Natural killer cell (primary cell): ENCODE measurements around the gene OR8D2. TPM values are rescaled to one million over a fixed set of nuclear protein-coding genes. Genes with fewer than 3 reads are reported as not detected.

Experiments
- ATAC-seq, 3 donors: fragments of 150-1000 bp in 2 of 3; fragments of 200-7000 bp in 1 of 3; cut with Tn5 transposase; 1 replicate in 1 of 3; 2 replicates in 2 of 3; pipeline ENCODE4 v1.10.0; 2021; ENCODE audit warnings: mild to moderate bottlenecking in 2 of 3, moderate library complexity in 2 of 3
- DNase-seq, 2 donors: peaks; one replicate each; pipeline versions ENCODE4 v3.0.0 to v3.0.0-alpha.2; 2013 to 2021; ENCODE audit warnings: mixed read lengths in 1 of 2
- H3K27ac ChIP-seq: one replicate; pipeline ENCODE4 v1.5.1; 2013; ENCODE audit warnings: mild to moderate bottlenecking, low read length
- H3K27me3 ChIP-seq: one replicate; pipeline ENCODE4 v1.6.1; 2013; ENCODE audit warnings: low read length; ENCODE audit not compliant: control insufficient read depth, insufficient read depth
- H3K36me3 ChIP-seq: one replicate; pipeline ENCODE4 v1.6.1; 2013; ENCODE audit warnings: low read length; ENCODE audit not compliant: control insufficient read depth, insufficient read depth
- H3K4me1 ChIP-seq: one replicate; pipeline ENCODE4 v1.6.1; 2013; ENCODE audit warnings: low read length; ENCODE audit not compliant: control insufficient read depth, insufficient read depth
- H3K4me3 ChIP-seq: one replicate; pipeline ENCODE4 v1.5.1; 2013; ENCODE audit warnings: low read length
- H3K9me3 ChIP-seq: one replicate; pipeline ENCODE4 v1.6.1; 2013; ENCODE audit warnings: low read length; ENCODE audit not compliant: control insufficient read depth, insufficient read depth
- H3K27ac Mint-ChIP-seq, 2 donors: one replicate each; pipeline ENCODE4 v1.8.0; 2022; ENCODE audit warnings: mild to moderate bottlenecking in 2 of 2, mixed read lengths in 2 of 2, moderate library complexity in 1 of 2
- H3K27me3 Mint-ChIP-seq, 2 donors: one replicate each; pipeline ENCODE4 v1.8.0; 2022; ENCODE audit warnings: low read depth in 2 of 2, mixed read lengths in 2 of 2
- H3K36me3 Mint-ChIP-seq: one replicate; pipeline ENCODE4 v1.8.0; 2022; ENCODE audit warnings: mixed read lengths
- H3K4me1 Mint-ChIP-seq, 2 donors: one replicate each; pipeline ENCODE4 v1.8.0; 2022; ENCODE audit warnings: mixed read lengths in 2 of 2
- H3K4me3 Mint-ChIP-seq: one replicate; pipeline ENCODE4 v1.8.0; 2022; ENCODE audit warnings: mild to moderate bottlenecking, moderate library complexity, mixed read lengths
- H3K9me3 Mint-ChIP-seq, 2 donors: one replicate each; pipeline ENCODE4 v1.8.0; 2022; ENCODE audit warnings: mixed read lengths in 2 of 2
- WGBS: methylation state at CpG from one replicate; pipeline ENCODE4 v1.1.7; 2013; ENCODE audit warnings: missing lambda C conversion rate; ENCODE audit not compliant: insufficient coverage; 5-methylcytosine and 5-hydroxymethylcytosine counted together
- intact Hi-C: fragments of 100-400 bp; cut with micrococcal nuclease; formaldehyde crosslinking; loops from one replicate; pipeline ENCODE4 v1.14.2; 2022
- total RNA-seq, 4 donors: library from RNA; stranded (reverse); fragments of 120-200 nt in 1 of 4; gene quantifications; one replicate each; pipeline versions ENCODE4 v1.2.3 to v1.2.4, GENCODE V29; 2013 to 2022
- TF ChIP-seq, protein P1 (sequence below): fragments of 200-600 bp; IDR thresholded peaks from one replicate; pipeline ENCODE4 v1.8.0; 2022; ENCODE audit warnings: antibody characterized with exemption

OR8D2 gene
- total RNA-seq, 3 donors from 2014 or later (not counting 1 experiment from before 2014, with no cell fraction given) = not detected

DNA sequence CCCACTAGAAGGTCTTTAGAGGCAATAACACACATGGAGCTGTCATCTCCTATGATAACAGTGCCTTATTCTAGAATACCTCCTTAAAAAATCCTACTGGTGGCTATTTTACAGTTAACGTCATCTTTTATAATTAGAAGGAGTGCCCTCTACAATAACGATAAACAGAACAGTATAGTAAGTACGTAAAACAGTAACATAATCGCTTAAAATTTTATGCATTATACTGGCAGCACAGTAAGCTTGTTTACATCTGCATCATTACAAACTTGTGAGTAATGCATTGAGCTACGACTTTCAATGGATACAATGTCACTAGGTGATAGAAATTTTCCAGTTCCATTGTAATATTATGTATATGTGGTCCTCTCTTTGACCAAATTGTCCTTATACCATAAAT, 24.3 kb upstream of the OR8D2 start:
- Mint-ChIP-seq H3K27ac (no peak overlapping the region), H3K4me1 (no peaks in the 10 kb centered on the region), H3K36me3 (no peaks in the 10 kb centered on the region), H3K4me3 (no peak overlapping the region), H3K9me3 (peaks cover 0 to 3% of the 10 kb centered on the region in 2 donors), H3K27me3 (peaks cover 0 to 11% of the 10 kb centered on the region in 2 donors)
- 96% methylated on average over 3 of the region's 5 CpGs for WGBS
- TF ChIP-seq, protein P1, sequence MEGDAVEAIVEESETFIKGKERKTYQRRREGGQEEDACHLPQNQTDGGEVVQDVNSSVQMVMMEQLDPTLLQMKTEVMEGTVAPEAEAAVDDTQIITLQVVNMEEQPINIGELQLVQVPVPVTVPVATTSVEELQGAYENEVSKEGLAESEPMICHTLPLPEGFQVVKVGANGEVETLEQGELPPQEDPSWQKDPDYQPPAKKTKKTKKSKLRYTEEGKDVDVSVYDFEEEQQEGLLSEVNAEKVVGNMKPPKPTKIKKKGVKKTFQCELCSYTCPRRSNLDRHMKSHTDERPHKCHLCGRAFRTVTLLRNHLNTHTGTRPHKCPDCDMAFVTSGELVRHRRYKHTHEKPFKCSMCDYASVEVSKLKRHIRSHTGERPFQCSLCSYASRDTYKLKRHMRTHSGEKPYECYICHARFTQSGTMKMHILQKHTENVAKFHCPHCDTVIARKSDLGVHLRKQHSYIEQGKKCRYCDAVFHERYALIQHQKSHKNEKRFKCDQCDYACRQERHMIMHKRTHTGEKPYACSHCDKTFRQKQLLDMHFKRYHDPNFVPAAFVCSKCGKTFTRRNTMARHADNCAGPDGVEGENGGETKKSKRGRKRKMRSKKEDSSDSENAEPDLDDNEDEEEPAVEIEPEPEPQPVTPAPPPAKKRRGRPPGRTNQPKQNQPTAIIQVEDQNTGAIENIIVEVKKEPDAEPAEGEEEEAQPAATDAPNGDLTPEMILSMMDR = no peak
- H3K9me3 ChIP-seq = no peaks in the 10 kb centered on the region
- no peaks in the 10 kb centered on the region for H3K36me3 ChIP-seq
- H3K4me3 ChIP-seq = no peak overlapping the region
- no peaks in the 10 kb centered on the region for H3K4me1 ChIP-seq
- no peak for ATAC-seq
- no peak for DNase-seq
- no peak overlapping the region for H3K27ac ChIP-seq
- H3K27me3 ChIP-seq = no peaks in the 10 kb centered on the region
- intact Hi-C loops = no loop called here

DNA sequence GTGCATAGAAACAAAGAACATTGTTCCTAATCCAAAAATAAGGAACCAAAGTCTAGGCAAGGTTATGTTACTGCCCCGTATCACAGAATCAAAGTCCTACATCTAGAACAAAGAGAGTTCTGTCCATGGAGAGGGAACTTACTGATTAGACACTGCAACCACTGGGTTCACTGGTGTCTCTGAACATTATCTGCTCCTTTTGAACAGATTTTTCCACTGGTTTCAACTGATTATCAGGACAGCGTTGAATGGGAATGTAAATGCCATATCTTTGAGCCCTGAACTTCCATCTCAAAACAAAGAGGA, 20.1 kb upstream of the OR8D2 start:
- DNase-seq = no peak
- no peaks in the 10 kb centered on the region for H3K4me1 ChIP-seq
- TF ChIP-seq, protein P1 = no peak
- no peak for ATAC-seq
- no peaks in the 10 kb centered on the region for H3K36me3 ChIP-seq
- Mint-ChIP-seq H3K9me3 (peaks cover 0 to 4% of the 10 kb centered on the region in 2 donors), H3K4me1 (no peaks in the 10 kb centered on the region), H3K27me3 (no peaks in the 10 kb centered on the region), H3K27ac (no peak overlapping the region), H3K4me3 (no peak overlapping the region), H3K36me3 (no peaks in the 10 kb centered on the region)
- H3K9me3 ChIP-seq = no peaks in the 10 kb centered on the region
- intact Hi-C loops = no loop called here
- H3K27me3 ChIP-seq = no peaks in the 10 kb centered on the region
- H3K4me3 ChIP-seq = no peak overlapping the region
- whole genome bisulfite sequencing = 90% methylated on average over 2 of the region's 2 CpGs
- H3K27ac ChIP-seq = no peak overlapping the region

DNA sequence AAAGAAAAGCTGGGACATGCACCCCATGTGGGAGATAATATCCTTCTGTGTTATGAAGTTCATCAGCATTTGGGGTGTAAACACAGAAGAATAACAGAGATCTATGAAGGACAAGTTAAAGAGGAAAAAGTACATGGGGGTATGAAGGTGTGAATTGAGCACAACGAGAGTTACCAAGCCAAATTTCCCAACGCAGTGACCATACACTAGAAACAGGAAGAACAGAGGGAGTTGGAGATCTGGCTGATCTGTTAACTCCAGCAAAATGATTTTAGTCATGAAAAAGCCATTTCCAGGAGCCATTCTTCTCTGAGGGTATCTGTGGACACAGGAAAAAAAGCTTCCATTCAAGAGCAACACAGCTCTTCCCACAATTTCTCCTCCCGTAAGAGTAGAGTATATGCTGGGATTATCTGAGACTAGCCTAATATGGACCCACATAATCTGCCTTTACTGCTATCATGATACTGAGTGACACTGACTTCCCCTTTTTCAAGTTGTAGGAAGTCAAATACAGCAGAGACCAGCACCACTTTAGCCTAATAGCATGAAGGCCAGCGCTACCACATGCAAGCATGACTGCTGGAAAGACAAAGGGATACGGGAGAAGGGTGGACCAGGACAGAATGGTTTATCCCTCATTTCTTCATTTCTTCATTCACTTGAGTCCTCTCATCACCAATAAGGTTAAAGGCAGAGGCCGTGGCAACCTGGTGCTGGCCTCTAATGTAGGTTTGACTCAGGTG, 19.6 kb upstream of the OR8D2 start:
- Mint-ChIP-seq H3K27ac (no peak overlapping the region), H3K4me1 (no peaks in the 10 kb centered on the region), H3K27me3 (no peaks in the 10 kb centered on the region), H3K36me3 (no peaks in the 10 kb centered on the region), H3K9me3 (peaks cover 0 to 4% of the 10 kb centered on the region in 2 donors), H3K4me3 (no peak overlapping the region)
- ATAC-seq (no peak), DNase-seq (no peak)
- H3K27ac ChIP-seq = no peak overlapping the region
- H3K9me3 ChIP-seq = no peaks in the 10 kb centered on the region
- H3K4me1 ChIP-seq = no peaks in the 10 kb centered on the region
- H3K36me3 ChIP-seq = no peaks in the 10 kb centered on the region
- 92% methylated on average over 4 of the region's 6 CpGs for WGBS
- H3K4me3 ChIP-seq = no peak overlapping the region
- no peaks in the 10 kb centered on the region for H3K27me3 ChIP-seq
- TF ChIP-seq, protein P1 = no peak
- intact Hi-C loops = no loop called here

DNA sequence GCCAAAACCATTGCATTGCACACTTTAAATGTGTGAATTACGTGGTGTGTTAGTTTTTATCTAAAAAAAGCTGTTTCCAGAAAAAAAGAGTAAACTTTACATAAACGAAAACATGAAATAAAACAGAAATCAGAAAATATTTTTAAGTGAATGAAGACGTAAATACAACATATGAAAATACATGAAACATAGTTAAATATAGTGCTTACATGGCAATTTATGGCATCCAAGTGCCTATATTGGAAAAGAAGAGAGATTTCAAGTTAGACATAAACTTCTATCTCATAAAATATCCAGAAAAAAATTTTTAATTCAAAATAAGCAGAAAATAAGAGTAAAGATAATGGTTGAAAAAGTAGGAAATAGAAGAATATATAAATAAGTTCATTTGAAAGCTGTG, 11.9 kb upstream of the OR8D2 start:
- H3K36me3 Mint-ChIP-seq = no peaks in the 10 kb centered on the region
- H3K4me1 Mint-ChIP-seq = peaks cover 4 to 6% of the 10 kb centered on the region in 2 donors
- H3K27ac Mint-ChIP-seq = no peak overlapping the region
- Histone ChIP-seq H3K9me3 (no peaks in the 10 kb centered on the region), H3K27me3 (no peaks in the 10 kb centered on the region), H3K27ac (no peak overlapping the region), H3K36me3 (no peaks in the 10 kb centered on the region), H3K4me1 (no peaks in the 10 kb centered on the region), H3K4me3 (no peak overlapping the region)
- ATAC-seq = no peak
- no peaks in the 10 kb centered on the region for H3K27me3 Mint-ChIP-seq
- DNase-seq = no peak
- H3K9me3 Mint-ChIP-seq = peaks cover 2% of the 10 kb centered on the region in 2 donors
- TF ChIP-seq, protein P1 = no peak
- intact Hi-C loops = no loop called here
- H3K4me3 Mint-ChIP-seq = no peak overlapping the region
- no CpG with 5 or more reads among the region's 3 CpGs for WGBS
